Inflammatory macrophage treated with lipopolysaccharide for 1 hour (primary cell): ENCODE measurements around the gene RGP1.

Source experiments
- DNase-seq, 2 donors: peaks; one replicate each; pipeline ENCODE4 v3.0.0-alpha.2; 2020 to 2022

RGP1 gene

GRCh38 chr9:35748858-35749514, at the start of gene RGP1, which contains the start of gene GBA2:
RGP1 (plus strand) TSS chr9:35749287; CDS start chr9:35749756, 469 bp downstream.
GBA2 (minus strand) TSS chr9:35749228; CDS start chr9:35748704, 524 bp downstream.
- DNase-seq, result peak; percentile 64 to 77

GRCh38 chr9:35700031-35700430, 49.1 kb upstream of the RGP1 start:
- DNase-seq, result no peak

GRCh38 chr9:35700942-35701341, 48.1 kb upstream of the RGP1 start:
- no peak for DNase-seq

- DNase-seq, result peak in 1 of 2 donors; percentile 34
Measured at GRCh38 chr9:35702696-35703095, 46.4 kb upstream of the RGP1 start.

GRCh38 chr9:35703906-35704672, 45.0 kb upstream of the RGP1 start:
- DNase-seq, result no peak

- no peak for DNase-seq
Measured at GRCh38 chr9:35705372-35705771, 43.7 kb upstream of the RGP1 start.

- no peak for DNase-seq
Measured at GRCh38 chr9:35705836-35706430, 43.2 kb upstream of the RGP1 start.

- DNase-seq, result no peak
Measured at GRCh38 chr9:35706951-35707350, 42.1 kb upstream of the RGP1 start.

- no peak for DNase-seq
Measured at GRCh38 chr9:35708146-35708545, 40.9 kb upstream of the RGP1 start.

GRCh38 chr9:35710818-35711500, 38.1 kb upstream of the RGP1 start:
- DNase-seq, result no peak

- no peak for DNase-seq
Measured at GRCh38 chr9:35711501-35712428, 37.3 kb upstream of the RGP1 start.

- DNase-seq, result no peak
Measured at GRCh38 chr9:35712762-35713400, 36.2 kb upstream of the RGP1 start.

- DNase-seq, result no peak
Measured at GRCh38 chr9:35713578-35713977, 35.5 kb upstream of the RGP1 start.

GRCh38 chr9:35714123-35714522, 35.0 kb upstream of the RGP1 start:
- DNase-seq, result no peak

- no peak for DNase-seq
Measured at GRCh38 chr9:35714579-35715252, 34.4 kb upstream of the RGP1 start.

- no peak for DNase-seq
Measured at GRCh38 chr9:35716230-35716629, 32.9 kb upstream of the RGP1 start.

GRCh38 chr9:35717132-35717870, 31.8 kb upstream of the RGP1 start:
- DNase-seq, result no peak

- DNase-seq, result peak; percentile 8 to 47
Measured at GRCh38 chr9:35718721-35719511, 30.2 kb upstream of the RGP1 start.

- no peak for DNase-seq
Measured at GRCh38 chr9:35719546-35719945, 29.5 kb upstream of the RGP1 start.
